ENCODE measurements around the gene GABRE.

Gene GABRE

DNA sequence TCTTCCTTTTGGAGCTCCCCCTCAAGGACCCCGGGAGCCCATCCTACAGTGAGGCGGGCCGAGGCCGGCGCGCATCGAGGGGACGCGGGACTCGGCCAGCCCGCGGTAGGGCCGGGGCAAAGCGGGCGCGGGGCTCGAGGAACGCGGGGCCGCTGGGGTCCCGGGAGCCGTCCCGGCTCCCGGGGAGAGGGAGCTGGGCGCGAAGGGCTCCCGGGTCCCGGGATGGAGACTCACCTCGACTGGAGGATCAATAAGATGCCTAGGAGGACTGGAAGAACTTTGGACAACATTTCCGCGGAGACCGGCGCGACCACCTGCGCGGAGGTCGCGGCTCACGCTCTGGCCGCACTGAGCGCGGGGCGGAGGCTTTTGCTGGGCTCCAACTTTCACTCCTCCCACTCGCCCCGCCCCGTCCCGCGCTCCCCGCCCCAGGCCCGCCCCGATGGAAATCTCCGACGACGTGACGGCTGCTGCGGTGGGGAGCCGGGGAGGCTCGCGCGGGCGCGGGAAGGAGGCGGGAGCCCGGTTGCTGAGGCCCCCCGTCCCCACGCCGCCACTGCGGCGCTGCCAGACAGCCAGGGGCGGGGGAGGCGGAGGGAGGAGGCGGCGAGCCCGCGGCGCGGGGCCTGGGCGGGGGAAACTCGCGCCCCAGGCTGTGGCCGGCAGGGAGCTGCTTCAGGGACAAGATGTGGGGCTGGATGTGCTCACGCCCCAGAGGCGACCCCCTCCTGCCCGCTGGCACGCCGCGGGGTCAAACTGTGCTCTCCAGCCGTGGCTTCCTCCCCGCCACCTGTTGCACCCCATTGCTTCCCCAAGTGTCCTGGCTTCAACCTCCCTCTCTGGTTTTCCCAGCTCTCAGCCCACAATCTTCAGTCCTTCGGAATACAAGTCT is at the start of gene GABRE:
Gene GABRE (minus strand): TSS at position 341 of the 892 bp plus-strand sequence. CDS start 51 bp downstream, at position 290.
- no peak for FAIRE-seq
- no peak for DNase-seq (ENCODE audit: insufficient read length, low spot score)

GRCh38 chrX:152020888-152021287 is 46.4 kb upstream of the GABRE start:
- FAIRE-seq = no peak
- no peak for DNase-seq (ENCODE audit: insufficient read length, low spot score)

GRCh38 chrX:151999813-152000212 is 25.3 kb upstream of the GABRE start:
- FAIRE-seq (no peak), DNase-seq (ENCODE audit: insufficient read length, low spot score) (no peak)

DNA sequence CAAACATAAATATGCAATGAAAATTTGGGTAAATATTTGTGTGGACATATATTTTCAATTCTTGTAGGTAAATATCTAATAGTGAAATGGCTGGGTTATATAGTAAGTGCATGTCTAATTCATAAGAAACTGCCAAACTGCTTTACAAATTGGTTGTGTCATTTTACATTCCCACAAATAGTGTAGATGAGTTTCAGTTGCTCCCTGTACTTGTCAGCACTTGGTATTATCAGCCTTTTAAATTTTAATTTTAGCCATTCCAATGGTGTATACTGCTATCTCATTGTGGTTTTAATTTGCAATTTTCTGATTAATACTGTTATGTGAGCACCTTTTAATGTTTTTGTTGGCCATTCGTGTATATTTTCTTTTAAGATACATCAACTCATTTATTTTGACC is 23.1 kb upstream of the GABRE start:
- FAIRE-seq = no peak
- DNase-seq (ENCODE audit: insufficient read length, low spot score) = no peak

GRCh38 chrX:151996347-151996746 is 21.9 kb upstream of the GABRE start:
- DNase-seq (ENCODE audit: insufficient read length, low spot score) (no peak), FAIRE-seq (no peak)

GRCh38 chrX:151994476-151994875 is 20.0 kb upstream of the GABRE start:
- FAIRE-seq (no peak), DNase-seq (ENCODE audit: insufficient read length, low spot score) (no peak)

DNA sequence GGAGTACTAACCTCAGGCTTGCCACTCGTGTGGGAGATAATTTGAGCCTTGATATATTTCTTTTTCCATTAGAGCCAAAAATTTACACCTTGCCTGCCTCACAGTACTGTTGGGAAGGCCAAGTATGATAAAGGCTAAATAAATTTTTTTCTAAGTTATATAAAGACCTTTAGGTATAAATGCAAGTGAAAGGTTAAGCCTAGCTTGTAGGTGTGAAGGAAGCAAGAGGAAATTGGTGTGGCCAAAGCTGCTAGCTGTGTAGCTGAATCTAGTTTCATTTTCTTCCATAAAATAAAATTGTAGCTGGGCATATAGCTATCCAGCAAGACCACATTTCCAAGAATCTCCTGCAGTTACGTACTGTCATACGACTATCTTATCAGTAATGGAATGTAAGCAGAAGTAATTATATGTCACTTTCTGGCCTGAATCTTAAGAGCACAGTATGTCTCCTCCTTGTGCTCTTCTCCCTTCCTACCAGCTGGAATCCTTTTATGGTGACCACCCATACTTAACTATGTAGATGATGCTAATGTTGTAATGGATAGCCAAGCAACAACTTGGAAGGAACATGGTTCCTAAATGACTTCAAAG is 14.3 kb upstream of the GABRE start:
- FAIRE-seq (no peak), DNase-seq (ENCODE audit: insufficient read length, low spot score) (no peak)

DNA sequence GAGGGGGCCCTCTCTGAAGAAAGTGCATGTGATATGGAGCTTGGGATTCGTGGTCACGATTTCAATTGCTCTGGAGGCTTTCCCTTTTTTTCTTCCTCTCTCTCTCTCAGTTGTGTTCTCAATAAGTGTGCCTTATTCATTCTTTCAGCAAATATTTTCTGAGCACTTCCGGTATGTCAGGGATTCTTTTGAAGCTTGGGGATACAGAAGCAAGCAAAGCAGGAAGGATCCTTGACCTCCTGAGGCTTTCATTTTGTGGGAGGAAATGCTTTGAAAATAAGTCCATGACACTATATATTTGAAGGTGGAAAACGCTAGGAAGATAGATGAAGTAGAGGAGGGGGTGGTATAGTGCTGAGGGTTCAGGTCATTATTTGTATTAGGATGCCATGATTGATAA is 12.6 kb upstream of the GABRE start:
- no peak for DNase-seq (ENCODE audit: insufficient read length, low spot score)
- FAIRE-seq = no peak

- no peak for FAIRE-seq
- no peak for DNase-seq (ENCODE audit: insufficient read length, low spot score)
These were observed 11.5 kb upstream of the GABRE start for GRCh38 chrX:151985955-151986354.

- FAIRE-seq = no peak
- DNase-seq (ENCODE audit: insufficient read length, low spot score) = no peak
These were observed 11.1 kb upstream of the GABRE start for GRCh38 chrX:151985531-151985930.

DNA sequence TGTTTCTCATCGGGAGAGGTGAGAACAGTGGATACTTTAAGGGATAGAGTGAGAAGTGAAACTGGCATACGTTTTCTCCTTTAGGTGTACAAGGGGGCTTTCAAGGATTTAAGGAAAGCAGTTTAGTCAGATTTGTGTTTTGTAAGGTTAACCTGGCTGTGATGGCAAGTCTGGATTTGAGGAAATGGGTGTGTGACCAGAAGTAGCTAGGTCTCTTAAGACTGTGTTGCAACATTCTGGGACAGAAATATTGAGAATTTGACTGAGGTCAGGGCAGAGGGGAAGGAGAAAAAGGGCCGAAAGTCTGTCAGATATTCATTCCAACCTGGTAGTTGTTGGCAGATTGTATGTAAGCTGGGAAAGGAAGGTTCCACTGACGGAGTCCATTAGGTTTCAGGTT is 10.4 kb upstream of the GABRE start:
- DNase-seq (ENCODE audit: insufficient read length, low spot score) = no peak
- no peak for FAIRE-seq

- DNase-seq (ENCODE audit: insufficient read length, low spot score) (no peak), FAIRE-seq (no peak)
These were observed 9.9 kb upstream of the GABRE start for GRCh38 chrX:151984328-151984727.

GRCh38 chrX:151983186-151983585 is 8.7 kb upstream of the GABRE start:
- FAIRE-seq (no peak), DNase-seq (ENCODE audit: insufficient read length, low spot score) (no peak)

GRCh38 chrX:151982222-151982621 is 7.7 kb upstream of the GABRE start:
- FAIRE-seq (no peak), DNase-seq (ENCODE audit: insufficient read length, low spot score) (no peak)

GRCh38 chrX:151981129-151981528 is 6.7 kb upstream of the GABRE start:
- FAIRE-seq (no peak), DNase-seq (ENCODE audit: insufficient read length, low spot score) (no peak)

- FAIRE-seq = no peak
- DNase-seq (ENCODE audit: insufficient read length, low spot score) = no peak
These were observed 3.4 kb upstream of the GABRE start for GRCh38 chrX:151977923-151978322.

GRCh38 chrX:151977009-151977408 is 2.5 kb upstream of the GABRE start:
- no peak for FAIRE-seq
- DNase-seq (ENCODE audit: insufficient read length, low spot score) = no peak

DNA sequence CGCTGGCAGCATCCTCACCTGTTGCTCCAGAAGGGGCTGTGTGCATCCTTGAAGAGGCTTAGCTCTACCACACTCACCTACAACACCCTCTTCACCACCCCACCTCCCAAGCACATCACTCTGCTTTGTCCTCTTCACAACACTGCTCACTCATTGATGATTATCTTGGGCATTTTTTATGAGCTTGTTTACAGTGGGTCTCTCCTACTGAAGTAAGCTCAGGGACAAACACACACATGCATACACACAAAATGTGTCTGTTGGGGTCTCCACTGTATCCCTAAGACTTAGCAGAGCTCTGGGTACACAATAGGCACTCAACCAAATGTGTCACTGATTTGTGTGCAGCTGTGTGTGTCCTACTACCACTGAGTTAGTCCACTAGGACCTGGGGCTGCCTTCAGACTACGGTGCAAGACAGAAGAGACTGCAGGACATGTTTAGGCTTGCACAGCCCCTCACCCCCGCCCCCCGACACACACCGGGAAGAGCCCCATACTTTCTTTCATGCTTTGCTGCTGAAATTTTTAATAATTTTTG is 1.3 kb upstream of the GABRE start:
- no peak for FAIRE-seq
- no peak for DNase-seq (ENCODE audit: insufficient read length, low spot score)

GRCh38 chrX:151975228-151975593 is 735 bp upstream of the GABRE start:
- FAIRE-seq (no peak), DNase-seq (ENCODE audit: insufficient read length, low spot score) (no peak)

GRCh38 chrX:151973851-151974335 is 583 bp downstream of the GABRE start:
- FAIRE-seq = no peak
- DNase-seq (ENCODE audit: insufficient read length, low spot score) = no peak

DNA sequence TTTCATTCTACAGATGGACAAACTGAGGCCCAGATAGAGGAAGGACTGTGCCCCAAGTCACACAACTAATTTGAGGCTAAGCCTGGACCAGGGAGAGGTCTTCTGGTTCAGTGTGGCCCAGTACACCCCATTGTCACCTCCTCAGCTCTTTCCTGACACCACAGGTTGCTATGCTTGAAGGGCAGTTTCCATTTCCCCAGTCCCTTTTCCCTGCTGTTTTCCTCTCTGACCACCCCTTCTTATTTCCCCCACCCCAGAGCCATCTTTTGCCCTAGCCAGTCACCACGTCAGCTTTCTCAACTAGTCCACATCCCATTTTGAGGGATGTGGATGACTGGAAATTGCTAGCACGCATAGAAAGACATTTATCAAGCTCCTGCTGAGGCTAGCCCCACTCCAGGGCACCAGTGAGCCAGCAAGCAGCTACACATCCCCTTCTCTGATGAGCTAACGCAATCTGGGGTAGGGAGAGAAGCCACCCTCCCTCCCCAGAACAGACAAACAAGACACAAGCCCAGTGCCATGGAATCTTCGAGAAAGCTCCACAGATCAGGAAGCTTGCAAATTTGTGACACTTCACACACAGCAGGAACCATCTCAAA is 1.3 kb downstream of the GABRE start:
- DNase-seq (ENCODE audit: insufficient read length, low spot score) = no peak
- FAIRE-seq = no peak
